HG03196 (cell line): ENCODE measurements around the gene SLIT3.

ENCODE experiments used
- ATAC-seq: cut with Tn5 transposase; IDR thresholded peaks from one replicate; pipeline ENCODE4 v1.9.1; 2021; ENCODE audit not compliant: unreplicated experiment

Gene SLIT3

DNA sequence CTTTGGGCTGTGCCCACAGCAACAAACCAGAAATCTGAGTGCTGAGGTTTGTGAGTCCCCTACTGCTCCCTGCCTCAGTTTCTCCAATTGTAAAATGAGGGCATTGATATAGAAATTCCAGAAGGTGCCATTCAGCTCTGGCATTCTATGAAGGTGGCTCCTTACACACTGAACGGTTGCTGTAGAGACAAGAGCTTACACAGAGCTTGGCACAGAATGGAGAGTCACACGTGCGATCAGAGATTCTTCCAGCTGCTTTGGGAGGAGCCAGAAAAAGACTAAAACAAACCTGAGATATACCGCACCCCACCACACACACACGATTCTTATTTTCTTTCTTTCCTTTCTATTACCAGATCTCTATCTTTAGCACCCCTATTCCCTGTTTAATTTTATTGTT lies 122.7 kb downstream of the SLIT3 start:
- ATAC-seq = no peak

- ATAC-seq = no peak
Observed at GRCh38 chr5:169176709-169177694, 123.9 kb downstream of the SLIT3 start.

- ATAC-seq = no peak
Observed at GRCh38 chr5:169175733-169176132, 125.2 kb downstream of the SLIT3 start.

GRCh38 chr5:169174923-169175322 lies 126.0 kb downstream of the SLIT3 start:
- no peak for ATAC-seq

- no peak for ATAC-seq
Observed at GRCh38 chr5:169173372-169173771, 127.6 kb downstream of the SLIT3 start.

DNA sequence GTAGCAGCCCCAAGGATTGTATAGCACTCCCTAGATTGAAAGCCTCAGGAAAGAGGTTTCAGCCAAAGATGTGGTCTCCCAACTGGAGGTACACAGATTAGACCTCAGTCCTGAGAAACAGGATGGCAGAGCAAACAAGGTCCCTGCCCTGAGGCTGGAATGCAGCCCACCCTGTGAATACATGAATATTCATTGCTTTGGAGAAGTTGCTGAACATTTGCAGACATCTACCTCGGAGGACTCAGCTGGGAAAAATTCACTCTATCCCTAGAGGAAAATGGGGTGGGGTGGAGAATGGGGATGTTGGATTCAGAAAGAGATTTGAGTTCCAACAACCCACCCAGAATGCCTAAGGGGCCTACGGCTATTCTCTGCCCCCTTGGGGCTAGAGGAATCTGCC lies 129.4 kb downstream of the SLIT3 start:
- ATAC-seq = no peak

- ATAC-seq = no peak
Observed at GRCh38 chr5:169169783-169170182, 131.2 kb downstream of the SLIT3 start.

GRCh38 chr5:169168280-169168679 lies 132.7 kb downstream of the SLIT3 start:
- ATAC-seq = no peak

- ATAC-seq = no peak
Observed at GRCh38 chr5:169166078-169166477, 134.9 kb downstream of the SLIT3 start.

GRCh38 chr5:169165052-169165451 lies 135.9 kb downstream of the SLIT3 start:
- no peak for ATAC-seq

GRCh38 chr5:169164481-169164925 lies 136.4 kb downstream of the SLIT3 start:
- ATAC-seq = no peak

DNA sequence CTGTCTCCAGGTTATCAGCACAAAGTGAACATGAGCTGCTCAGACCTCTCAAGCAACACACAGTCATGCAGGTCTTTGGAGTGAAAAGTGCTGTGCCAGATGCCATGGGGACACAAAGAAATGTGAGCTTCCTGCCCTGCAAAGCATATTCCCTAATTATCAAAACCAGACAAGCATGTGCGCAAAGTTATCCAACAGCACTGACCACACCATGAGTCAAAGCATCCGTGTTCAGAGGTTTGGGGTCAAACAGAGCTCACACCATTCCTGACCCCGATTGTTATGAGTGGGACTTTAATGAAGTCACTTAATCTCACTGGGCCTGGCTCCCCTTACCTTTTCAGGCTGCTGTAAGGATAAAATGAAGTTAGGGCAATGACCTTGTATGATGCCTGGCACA lies 138.5 kb downstream of the SLIT3 start:
- no peak for ATAC-seq

GRCh38 chr5:169161022-169161680 lies 139.8 kb downstream of the SLIT3 start:
- no peak for ATAC-seq

DNA sequence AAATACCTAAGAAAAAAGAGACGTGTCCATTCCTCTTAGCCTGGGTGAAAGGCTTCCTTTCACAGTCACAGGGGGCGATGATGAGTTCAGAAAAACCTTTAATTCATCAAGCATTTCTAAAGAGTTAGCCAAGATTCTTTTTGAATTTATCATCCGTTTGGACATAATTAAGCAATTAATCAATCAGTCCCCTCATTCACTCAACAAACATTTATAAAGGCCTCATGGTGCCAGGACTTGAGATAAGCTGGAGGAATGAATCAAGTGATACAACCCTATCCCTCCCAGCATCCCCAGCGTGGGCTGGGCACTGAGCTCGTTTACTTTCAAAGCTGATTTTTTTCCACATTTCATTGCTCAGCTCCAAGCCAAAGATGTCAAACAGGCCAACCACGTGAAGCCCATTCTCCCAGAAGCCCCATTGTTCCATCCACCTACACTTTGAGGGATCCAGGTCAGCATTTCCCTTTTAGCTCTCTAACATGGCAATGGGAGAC lies 140.5 kb downstream of the SLIT3 start:
- no peak for ATAC-seq

DNA sequence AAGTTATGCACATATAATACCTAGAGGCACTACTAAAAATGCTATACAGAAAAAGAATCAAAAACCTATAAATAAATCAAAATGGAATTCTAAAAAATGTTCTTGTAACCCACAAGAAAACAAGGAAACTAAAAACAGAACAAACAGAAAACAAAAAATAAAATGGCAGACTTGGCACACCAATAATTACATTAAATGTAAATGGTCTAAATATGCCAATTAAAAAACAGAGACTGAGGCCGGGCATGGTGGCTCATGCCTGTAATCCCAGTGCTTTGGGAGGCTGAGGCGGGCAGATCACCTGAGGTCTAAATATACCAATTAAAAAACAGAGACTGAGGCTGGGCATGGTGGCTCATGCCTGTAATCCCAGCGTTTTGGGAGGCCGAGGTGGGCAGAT lies 142.2 kb downstream of the SLIT3 start:
- ATAC-seq = no peak

DNA sequence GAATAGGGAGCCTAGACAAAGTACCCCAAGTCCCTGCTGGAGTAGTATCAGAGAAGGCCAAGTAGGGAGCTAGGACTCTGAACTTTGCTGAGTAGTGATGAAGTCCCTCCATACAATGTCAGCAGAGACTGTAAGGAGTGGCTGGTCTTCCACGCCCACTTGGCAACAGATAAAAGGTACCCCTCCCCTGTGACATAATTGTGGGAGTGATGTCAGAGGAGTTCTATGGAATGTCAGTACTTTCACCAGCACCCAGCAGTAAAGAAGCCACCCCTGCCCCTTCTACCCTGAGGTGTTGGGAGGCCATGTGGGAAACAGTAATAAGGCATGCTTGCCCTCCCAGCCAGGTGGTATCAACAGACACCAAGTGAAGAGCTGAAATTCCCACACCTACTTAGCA lies 143.9 kb downstream of the SLIT3 start:
- ATAC-seq = no peak

GRCh38 chr5:169154679-169155078 lies 146.3 kb downstream of the SLIT3 start:
- no peak for ATAC-seq

GRCh38 chr5:169153405-169153804 lies 147.5 kb downstream of the SLIT3 start:
- no peak for ATAC-seq

GRCh38 chr5:169152946-169153345 lies 148.0 kb downstream of the SLIT3 start:
- no peak for ATAC-seq

- no peak for ATAC-seq
Observed at GRCh38 chr5:169152453-169152852, 148.5 kb downstream of the SLIT3 start.

DNA sequence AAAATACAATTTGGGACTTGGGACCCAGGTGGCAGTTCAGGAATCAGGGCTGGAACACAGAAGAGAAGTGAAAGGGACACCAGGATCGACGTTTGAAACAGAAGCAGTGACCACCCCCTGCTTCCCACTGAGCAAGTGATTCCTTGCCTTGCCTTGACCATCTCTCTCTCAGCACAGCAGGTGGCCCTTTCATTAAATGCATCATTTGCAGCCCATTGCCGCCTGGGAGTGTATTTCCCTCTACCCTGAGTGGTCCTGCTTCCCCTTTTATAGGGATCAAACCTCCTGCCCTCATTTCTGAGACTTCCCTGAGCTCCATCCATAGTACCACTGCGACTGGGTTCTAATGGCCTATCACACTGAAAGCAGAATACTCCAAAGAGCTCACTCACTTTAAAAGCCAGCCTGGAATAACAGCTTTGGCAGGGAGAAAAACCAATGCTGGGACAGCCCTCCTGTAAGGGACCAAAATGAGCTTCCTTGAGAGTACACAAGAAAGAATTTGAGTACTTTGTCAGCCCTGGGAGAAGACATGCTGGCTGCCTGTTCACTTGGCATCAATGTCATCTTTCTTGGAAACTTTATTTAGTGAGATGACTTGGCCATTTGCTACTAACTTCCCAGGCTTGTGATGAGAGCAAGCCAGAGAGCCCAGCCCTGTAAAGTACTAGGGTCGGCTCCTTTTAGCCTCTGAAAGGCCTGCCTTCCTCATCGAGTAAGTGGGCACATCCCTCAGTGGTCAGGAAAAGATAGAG lies 149.7 kb downstream of the SLIT3 start:
- no peak for ATAC-seq
